Measurements from ENCODE around the gene TMEM253. TPM values are rescaled to one million over a fixed set of nuclear protein-coding genes. Genes with fewer than 3 reads are reported as not detected.

The TMEM253 gene
- polyA plus RNA-seq, 4 donors = 0.27 to 1.6 (median 1.2) TPM

- no peak for DNase-seq (ENCODE audit: low read depth in 4 of 4, low spot score in 3 of 4)
Measured at GRCh38 chr14:21089271-21089670, 11.6 kb upstream of the TMEM253 start.

GRCh38 chr14:21089877-21090193 is 11.0 kb upstream of the TMEM253 start:
- no peak for DNase-seq (ENCODE audit: low read depth in 4 of 4, low spot score in 3 of 4)

- no peak for DNase-seq (ENCODE audit: low read depth in 4 of 4, low spot score in 3 of 4)
Measured at GRCh38 chr14:21090194-21090939, 10.5 kb upstream of the TMEM253 start.

DNA sequence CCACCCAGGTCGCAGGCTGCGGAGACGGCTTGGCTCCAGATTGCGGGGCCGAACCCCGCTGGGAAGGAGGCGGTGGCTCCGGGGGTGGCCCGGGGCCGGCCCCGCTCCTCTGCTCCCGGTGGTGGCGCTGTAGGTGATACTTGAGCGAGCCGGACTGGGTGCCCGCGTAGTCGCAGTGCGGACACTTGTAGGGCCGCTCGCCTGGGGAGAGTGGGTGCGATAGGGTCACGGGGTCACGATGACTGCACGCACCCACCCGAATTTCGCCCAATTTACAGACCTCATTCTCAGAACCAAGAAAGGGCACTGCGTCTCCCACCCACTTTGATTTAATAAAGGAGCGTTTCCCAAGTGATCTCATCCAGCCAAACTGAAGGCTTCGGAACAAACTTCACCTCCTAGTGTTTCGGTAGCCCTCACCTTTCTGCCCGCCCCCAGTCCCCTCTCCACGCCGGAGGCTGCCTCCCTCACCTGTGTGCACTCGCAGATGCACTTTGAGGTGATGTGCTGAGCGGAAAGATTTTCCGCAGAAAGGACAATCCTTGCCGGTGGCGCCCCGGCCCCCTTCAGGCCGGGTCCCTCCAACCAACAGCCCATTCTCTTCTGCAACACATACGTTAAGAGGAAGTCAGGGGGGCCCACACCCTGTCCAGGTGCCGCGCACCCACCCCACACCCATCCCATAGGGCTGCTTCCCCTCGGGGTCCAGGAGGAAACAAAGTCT is 9.8 kb upstream of the TMEM253 start:
- no peak for DNase-seq (ENCODE audit: low read depth in 4 of 4, low spot score in 3 of 4)

DNA sequence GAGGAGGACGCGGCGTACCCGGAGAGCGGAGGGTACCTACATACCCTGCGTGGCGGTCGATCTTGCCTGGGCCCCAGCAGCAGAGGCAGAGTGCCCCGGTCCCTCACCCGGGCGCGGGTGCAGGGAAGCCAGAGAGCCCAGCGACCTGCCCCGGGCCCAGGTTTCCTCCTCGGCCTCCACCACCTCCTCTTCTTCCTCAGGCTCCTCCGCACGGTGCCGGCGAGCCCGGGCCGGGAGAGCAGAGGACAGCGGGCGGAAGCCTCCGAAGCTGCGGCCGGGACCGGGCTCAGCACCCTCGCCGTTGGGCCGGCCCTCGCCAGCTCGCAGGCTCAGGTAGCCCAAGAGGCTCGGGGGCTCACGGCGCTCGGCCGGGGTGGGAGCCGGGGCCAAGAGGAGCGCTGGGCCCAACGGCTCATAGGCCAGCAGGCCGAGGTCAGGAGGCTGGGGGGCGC is 9.0 kb upstream of the TMEM253 start:
- DNase-seq (ENCODE audit: low read depth in 4 of 4, low spot score in 3 of 4) = no peak

GRCh38 chr14:21092273-21093011 is 8.4 kb upstream of the TMEM253 start:
- DNase-seq (ENCODE audit: low read depth in 4 of 4, low spot score in 3 of 4) = no peak

DNA sequence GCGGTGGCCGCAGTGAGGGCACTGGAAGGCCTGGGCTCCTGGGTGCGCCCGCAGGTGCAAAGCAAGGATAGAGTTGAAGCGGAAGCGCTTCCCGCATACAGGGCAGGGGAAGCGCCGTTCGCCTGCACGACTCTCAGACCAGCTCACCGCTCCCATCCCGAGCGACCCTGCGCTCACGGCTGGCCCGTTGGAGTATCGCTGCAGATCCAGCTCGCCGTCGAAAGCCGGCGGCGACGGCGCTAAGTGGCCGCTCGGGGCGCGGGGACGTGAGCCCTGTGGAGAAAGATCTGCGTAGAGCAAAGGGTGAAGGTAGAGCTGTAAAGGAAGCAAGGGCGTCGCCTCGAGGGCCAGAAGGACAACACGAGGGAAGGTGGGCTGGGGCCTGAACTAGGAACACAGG is 7.8 kb upstream of the TMEM253 start:
- no peak for DNase-seq (ENCODE audit: low read depth in 4 of 4, low spot score in 3 of 4)

DNA sequence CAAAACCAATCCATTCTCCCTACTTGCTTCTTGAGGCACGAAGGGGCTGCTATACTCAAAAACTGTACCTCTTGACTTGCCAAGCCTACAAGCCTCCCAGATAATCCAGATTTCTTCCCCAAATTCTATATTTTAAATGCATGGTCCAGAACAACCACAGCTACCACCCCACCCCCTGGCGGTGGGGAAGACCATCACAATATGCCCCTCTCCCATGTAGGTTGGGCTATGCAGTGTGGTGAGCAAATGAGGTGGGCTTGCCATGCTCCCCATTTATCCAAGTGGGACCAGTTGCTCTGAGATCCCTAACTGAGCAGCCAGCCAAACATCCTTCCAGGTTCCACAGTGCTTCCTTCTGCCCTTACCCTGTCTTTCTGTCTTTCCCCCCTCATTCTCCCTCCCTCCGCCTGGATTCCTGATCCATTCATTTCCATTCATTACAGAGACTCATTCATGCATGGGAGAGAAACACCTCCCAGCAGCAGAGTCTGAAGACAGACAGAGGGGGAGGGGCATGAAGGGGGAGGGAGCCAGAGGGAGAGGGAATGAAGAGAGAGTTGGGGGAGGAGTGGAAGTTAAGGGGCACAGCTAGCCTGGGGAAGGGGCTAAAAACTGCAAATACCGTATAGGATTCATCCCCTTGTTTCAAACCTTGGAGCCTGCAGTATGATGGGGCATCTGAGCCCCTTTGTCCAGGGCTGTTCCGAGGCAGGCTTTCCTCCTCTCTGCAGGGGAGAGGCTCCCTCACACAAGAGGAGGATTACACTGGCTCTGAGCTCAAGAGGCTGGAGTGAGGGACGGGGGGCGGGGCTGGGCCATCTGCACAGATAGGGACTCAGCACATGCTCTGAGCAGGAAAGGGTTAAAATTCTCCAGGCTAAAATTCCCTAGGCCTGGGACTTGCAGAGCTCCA is 6.8 kb upstream of the TMEM253 start:
- DNase-seq (ENCODE audit: low read depth in 4 of 4, low spot score in 3 of 4) = peak in 1 of 4 donors; percentile 73

DNA sequence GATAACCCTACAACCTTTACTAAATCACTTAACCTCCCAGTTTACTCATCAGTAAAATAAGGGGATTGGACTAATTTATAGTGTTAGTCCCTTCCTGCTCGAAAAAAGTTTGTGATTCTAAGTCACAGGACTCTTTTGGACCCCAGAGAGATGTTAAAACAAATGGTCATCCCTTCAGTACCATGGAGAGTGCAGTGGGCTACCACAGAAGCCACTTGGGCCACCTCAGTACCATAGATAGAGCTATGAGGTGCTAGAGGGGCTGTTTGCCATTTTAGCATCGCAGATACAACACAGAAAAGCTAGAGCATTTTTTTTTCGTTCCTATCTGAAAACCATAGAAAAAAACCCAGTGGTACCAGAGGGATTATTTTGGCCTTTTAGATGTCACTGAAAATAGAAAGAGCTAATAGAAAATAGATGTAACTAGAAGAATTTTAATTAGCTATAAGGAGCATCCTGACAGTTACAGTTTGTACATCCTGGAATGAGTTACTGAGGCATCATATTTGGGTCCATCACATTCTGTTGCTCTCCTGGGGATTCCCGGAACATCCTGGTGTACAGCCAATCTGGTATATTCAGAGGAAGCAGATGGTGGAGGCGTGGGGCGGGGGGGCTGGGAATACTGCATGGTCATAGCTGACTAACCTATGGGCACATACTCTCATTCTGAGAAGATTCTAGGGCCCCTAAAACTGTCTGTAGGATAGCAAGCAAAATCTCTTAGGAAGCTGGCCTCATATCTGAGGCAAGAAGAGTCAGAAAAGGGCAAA is 5.2 kb upstream of the TMEM253 start:
- no peak for DNase-seq (ENCODE audit: low read depth in 4 of 4, low spot score in 3 of 4)

DNA sequence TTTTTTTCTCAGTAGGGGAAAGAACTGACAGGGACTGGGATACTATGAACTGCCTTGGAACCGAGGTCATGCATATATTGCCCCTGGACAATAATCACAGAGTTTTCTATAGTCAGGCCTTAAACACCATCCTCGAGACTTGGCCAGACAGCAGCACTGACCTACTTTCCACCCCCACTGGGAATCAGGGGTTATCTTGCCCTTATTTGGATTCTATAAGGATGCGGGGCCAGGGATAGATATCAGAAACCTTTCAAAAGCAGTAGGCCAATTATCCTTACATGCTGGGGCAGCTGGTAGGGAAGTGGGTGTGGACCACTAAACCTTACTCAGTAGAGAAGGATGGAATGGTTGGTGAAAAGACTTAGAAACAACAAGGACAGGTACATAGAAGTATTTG is 4.4 kb upstream of the TMEM253 start:
- DNase-seq (ENCODE audit: low read depth in 4 of 4, low spot score in 3 of 4) = no peak

DNA sequence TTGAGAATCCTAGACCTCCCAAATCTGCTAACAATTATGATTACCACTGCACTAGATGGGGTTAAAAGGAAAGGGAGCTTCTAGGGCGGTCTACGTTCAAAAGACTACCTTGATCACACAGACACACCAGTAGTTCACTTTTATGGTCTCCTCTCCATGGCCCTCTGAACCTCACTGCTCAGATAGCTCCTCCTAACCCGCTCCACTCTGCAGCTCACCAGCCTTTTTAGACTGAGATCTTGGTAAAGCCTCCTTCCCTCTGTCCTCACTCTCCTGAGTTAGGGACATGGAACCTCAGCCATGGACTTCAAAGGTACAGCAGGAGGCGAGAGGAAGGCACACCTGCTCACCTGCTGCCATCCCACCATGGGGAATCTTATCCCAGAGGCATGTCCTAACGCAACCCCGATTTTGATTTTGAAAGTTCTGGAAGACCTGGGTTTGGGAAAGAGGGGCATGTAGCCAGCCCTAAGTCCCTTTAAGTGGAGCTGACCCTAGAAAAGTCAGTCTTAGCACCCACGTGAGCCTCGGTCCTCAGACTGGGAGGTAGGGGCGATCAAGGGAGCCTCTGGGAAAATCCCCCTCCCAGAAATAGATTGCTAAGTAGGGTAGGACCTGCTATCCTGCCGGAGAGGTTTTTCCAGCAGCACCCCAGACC is 3.8 kb upstream of the TMEM253 start:
- DNase-seq (ENCODE audit: low read depth in 4 of 4, low spot score in 3 of 4) = no peak

GRCh38 chr14:21097636-21098075 is 3.2 kb upstream of the TMEM253 start:
- no peak for DNase-seq (ENCODE audit: low read depth in 4 of 4, low spot score in 3 of 4)

DNA sequence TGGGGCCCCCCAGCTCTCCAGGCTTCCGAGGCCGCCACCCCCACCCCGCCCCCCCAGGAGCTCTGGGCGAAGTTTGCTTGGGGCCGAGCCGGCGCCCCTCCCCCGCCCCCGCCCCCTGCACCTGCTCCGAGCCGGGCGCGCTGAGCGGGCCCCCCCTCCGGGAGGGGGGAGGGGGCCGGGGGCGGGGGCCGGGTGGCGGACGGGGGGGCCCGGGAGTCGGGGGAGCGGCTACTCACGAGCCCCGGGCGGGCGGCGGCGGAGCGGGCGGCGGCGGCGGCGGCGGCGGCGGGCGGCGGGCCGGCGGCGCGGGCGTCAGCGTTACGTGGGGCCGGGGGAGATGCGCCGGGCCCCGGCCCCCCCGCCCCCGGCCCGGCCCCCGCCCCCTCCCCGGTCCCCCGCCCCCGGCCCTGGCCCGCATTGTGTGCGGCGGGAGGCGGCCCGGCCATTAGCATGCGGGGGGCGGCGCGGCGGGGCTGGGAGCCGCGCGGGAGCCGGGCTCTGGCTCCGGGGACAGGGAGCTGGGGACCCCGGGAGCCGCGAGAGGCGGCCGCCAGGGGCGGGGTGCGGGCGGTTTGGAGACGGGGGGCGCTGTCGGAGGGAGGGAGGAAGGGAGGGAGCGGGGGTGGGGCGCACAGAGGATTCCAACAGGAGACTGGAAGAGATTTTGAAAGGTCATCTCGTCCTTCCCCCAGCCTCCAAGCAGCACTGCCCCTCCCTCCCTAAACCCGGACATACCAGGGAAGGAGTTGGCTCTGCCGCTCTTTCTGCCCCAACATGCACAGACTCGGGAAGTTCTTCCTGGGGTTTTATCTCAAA is 2.6 kb upstream of the TMEM253 start, which contains the start of gene ZNF219:
Gene ZNF219 (minus strand): TSS at position 580 of the 816 bp plus-strand sequence. CDS start 5,064 bp downstream, outside the sequence.
- no peak for DNase-seq (ENCODE audit: low read depth in 4 of 4, low spot score in 3 of 4)

DNA sequence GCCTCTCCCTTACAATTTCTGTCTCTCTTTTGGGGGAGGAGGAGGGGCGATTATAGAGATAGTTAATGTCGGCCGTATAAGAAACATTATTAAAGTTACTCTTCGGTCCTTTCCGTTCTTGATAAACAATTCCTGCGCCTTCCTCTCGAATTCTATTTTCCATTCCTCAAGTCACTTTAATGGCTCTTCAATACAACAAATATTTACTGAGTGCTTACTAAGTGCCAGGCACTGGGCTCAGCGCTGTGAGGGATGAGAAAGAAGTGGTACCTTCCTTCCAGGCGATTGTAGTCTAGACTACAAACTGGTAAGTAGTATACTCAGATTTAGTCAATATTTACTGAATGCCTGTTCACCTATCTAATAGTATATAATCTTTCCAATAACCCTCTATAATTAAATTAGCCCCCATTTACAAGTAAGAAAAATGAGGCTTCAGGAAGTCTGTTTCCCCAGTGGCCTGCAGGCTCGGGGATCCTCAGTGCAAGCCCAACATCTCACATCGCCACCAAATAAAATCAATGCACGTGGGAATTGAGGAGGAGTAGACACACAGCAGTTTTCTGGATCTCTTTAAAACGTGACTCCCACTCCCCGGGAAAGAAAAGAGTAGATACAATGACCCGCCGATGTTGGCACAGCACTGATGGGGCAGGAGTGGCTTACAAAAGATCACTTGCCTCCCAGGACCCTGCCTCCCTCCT is 1.8 kb upstream of the TMEM253 start:
- DNase-seq (ENCODE audit: low read depth in 4 of 4, low spot score in 3 of 4) = no peak

DNA sequence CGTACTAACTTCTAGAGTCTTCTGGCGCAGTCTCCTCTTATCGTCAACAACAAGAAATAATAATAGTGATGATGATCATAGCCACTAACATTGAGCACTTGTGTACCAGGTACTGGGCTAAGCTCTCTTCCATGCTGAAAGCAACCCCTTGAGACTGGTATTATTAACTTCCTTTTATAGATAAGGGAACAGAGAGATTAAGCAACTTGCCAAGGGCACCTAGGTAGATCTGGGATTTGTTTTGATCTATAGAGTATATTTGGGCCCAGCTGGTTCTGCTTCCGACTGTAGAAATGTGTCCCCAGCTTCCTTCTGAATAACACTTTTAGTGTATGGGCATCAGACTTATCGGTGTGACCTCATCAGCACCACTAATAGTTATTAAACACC is 1.3 kb upstream of the TMEM253 start:
- DNase-seq (ENCODE audit: low read depth in 4 of 4, low spot score in 3 of 4) = no peak

GRCh38 chr14:21101802-21102413 is 1.0 kb downstream of the TMEM253 start:
- DNase-seq (ENCODE audit: low read depth in 4 of 4, low spot score in 3 of 4) = no peak
